HG02870 (cell line): ENCODE results near the gene MCC.

Source experiments
- ATAC-seq: cut with Tn5 transposase; IDR thresholded peaks from one replicate; pipeline ENCODE4 v1.9.1; 2021; ENCODE audit warnings: mild to moderate bottlenecking, moderate library complexity; ENCODE audit not compliant: unreplicated experiment

Gene MCC

DNA sequence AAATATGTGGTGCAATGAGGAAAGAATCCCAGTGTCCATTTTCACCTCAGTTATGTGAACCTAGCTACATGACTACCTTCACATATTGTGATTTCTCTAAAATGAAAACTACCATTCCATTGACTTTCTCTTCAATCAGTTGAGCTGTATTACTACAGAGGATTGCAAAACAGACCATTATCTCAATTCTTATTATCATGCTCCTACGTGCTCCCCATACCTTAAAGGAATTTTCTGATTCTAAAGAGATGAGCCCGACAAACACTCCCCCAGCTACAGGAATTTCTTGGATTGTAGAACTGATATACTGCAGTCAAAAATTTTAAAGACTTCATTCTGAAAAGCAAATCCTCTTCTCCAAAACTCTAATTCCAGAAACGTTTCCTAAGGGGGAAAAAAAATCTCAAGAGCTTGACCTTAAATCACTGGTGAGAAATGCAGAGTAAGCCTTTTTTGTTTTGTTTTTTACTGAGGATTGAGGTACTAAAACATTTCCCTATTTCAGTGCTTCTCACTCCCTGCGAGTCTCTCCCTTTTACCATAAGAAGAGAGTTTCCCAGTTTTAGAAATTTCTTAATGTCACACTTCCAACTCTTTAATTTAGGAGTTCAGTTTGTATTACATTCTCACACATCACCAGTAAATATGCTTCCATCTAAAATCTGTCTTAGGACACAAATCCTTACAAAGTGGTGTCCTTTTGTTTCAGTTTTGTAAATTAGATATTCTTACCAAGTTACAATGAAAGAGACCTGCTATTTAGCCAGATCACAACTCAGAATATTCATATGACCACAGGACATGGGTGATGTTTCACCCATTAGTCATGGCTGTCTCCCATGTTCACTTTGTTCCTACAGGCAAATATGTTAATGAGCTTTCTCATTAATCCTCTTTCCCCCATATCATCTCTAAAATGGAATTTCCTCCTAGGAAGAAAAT, 257.3 kb downstream of the MCC start:
- no peak for ATAC-seq

DNA sequence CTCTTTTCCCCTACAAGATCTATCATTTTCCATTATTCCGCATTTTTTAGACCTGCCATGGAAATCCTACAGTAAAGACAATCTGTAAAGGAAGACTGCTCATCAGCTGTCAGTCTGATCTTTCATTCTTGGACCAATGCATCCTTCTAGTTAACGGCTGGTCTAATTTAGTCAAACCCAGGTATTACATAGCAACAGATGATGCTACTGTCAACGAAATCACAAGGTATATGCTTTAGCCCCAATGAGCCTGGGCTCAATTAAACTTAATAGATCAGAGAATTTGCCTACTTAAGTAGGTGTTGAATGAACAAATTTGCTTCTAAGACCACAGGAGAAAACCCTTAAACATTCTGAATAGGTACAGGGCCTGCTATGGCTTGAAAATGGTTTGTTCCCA, 260.5 kb downstream of the MCC start:
- ATAC-seq = no peak

DNA sequence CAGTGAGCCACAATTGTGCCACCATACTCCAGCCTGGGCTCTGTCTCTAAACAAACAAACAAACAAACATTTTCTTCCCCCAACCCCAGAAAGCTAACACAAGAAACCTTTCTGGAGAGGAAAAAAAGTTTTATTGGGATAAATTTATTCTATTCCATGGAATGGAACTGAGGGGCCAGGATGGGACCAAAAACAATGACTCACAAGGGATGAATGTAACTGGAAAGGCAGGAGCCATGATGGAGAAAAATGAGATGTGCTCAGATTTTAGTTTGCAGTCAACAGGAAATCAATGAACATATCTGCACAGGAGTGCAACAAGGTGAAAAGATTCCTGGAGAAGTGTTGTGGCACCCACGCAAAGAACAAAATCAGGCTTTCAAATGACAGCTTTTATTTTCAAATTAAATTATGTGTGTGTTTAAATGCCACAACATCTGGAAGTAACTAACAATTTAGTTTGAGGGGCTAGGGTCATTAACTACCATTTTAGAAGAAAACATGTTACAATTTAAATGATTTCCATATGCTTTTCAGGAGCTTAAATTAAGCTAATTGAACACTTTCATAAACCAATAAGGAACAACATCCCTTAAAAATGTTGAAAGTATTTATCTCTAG, 262.0 kb downstream of the MCC start:
- ATAC-seq = no peak

DNA sequence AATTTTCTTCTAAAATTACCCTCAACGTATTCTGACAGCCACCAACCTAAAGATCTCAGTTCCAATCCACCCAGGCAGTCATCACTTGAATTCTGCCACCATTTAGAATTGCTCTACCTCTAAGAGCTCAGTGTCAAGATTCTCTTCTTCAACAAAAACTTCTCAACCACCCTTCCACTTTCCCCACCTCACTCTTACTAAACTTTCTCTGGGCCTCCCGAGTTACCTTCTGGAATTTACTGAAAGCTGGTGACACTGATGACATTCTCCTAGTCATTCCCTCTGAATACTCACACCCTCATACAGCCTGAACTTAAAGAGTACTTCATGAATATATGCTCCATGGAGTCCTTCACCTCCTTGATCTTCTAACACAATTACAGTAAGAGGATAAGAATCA, 263.0 kb downstream of the MCC start:
- no peak for ATAC-seq

DNA sequence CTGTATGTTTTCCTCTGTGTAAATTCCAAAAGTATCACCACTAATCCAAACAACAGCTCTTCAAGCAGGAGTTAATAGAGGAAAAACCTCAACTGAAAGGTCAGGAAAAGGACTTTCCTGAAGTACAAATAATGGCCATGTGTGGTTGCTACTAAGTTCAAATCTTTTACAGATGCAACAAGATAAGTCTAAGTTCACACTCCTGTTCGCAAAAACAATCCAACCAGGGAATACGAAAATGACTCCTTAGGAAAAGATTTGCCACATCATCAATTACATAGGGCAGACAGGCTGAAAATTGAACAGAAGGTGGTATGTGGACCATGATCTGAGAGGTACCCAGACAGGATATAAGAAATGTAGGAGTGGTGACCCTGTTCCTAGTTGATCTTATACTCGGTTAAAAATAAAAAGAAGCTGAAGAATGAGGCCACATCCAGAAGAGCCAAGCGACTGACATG, 263.6 kb downstream of the MCC start:
- no peak for ATAC-seq

DNA sequence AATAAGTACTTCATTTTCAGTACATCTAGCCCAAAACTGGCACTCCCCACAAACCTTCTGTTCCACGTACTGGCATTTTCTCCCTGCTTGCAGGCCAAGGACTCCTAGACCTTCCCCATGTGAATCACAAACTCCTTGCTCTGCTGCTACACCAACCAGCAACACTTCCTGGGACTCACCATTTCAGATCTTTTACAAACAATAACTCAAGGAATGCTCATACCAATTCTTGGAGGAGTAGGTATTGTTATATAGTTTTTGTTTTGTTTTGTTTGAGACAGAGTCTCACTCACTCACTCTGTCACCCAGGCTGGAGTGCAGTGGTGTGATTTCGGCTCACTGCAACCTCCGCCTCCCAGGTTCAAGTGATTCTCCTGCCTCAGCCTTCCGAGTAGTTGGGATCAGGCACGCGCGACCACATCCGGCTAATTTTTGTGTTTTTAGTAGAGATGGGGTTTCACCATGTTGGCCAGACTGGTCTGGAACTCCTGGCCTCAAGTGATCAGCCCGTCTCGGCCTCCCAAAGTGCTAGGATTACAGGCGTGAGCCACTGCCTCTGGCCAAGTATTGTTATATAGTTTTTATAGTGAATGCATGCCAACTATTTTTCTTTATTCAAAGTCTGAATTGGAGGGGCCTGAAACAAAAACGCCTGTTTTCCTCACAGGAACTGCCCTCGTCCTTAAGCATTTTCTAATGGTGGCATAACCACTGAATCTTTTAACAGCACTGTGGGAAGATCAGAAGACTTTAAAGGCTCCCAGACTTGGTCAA, 264.2 kb downstream of the MCC start:
- no peak for ATAC-seq

DNA sequence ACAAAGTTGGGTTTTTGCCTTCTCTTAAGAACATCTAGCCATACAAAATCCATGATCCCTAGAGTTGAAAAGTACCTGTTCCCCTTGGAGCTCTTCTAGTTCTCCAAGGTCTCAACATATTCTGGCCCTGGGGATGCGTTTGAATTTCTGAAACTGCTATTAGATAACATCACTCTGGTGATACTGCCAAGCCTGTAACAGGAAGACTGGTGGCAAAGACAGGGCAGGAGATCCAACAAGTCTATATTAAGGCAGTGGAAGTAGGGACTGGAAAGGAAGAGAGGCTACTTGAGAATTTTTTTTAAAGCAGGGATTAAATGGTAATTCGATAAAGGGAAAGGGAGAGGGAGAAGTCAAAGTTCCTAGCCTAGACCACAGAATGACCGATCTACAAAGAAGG, 264.9 kb downstream of the MCC start:
- no peak for ATAC-seq

DNA sequence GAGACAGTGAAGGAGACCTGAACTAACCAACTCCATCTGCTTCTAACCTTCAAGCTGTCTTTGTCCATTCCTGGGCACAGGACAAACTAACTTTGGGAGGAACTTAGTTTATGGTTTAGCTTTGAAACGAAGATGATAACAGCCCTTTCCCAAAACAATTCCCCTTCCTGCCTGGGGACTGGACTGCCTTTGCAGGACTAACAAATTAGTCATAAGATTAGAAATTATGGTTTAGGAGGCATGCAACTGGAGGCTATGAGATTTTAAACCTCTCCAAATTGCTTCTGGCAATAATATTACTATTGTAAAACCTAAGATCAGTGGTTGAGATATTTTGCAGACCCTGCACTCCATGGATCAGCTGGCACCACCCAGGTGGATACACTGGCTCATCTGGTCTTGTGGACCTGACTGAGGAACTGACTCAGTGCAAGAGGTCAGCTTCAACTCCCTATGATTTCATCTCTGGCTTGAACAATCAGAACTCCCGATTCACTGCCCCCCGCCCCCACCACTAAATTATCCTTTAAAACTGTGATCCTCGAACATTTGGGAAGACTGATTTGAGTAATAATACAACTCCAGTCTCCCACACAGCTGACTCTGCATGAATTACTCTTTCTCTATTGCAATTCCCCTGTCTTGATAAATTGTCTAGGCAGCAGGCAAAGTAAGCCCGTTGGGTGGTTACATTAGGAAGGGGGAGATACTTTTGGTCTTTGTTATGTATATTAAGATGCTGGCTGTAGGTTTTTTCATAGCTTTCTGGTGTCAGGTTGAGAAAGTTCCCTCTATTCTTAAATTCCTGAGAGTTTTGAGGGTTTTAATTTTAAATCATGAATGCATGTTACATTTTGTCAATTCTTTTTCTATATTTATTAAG, 266.7 kb downstream of the MCC start:
- ATAC-seq = no peak

DNA sequence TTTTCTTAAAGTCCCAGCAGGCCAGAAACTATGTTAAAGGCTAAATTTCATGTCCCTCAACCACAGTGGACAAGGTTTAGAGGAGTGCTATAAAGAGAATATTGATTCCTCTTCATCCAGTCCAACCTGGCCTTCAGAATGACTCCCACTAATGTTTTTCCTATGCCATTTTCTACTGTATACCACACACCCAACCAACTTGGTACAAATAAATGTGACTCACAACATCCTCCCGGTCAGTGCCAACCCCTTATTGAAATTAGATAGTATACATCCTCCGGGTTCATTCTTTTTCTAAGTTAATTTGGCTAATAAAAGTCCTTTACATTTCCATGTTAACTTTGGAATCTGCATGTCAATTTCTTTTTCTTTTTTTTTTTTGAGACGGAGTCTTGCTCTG, 268.6 kb downstream of the MCC start:
- ATAC-seq = no peak

DNA sequence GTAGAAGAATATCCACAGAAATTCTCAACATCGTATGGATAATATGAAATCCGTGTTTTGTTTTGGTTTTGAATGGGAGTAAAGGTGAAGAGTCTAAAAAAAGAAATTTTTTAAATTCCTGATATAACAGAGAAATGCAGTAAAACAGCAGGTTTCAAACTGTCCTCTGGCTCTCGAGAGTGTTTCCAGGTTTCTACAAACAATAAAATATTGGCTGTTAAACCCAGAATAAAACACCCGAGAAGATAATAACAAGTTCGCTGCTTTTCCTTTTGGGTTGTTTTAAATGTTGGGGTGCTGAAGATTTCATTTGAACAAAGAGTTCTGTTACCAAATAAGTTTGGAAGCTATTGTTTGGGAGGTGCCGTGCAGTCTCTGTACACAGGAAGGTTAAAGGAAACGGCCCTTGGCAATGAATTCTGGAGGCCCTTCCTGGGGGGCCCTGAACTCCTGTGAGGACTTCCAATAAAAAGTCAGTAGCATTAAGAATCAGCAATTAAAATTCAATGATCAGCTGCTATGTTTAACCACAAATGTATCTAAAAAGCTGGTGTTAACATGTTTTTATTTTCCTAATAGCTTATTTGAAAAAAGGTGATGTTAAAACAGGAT, 269.2 kb downstream of the MCC start:
- ATAC-seq = no peak

DNA sequence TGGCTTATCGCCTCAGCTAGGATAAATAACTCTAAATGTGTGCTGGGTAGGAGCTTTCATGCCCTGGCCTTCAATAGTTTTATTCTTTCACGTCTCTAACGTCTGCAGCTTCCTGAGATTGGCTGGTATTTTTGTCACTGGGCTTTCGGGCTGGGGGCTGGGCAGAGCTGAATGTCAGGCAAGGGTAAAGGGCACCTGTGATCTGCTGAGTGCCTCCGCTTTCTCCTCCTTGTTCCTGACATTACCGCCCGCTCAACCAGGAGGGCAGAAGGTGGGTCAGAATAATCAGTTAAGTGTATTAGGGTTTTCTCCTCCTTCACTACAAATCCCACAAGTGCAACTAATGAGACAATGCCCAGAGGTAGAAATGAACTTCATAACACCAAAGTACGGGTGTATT, 270.1 kb downstream of the MCC start:
- no peak for ATAC-seq

DNA sequence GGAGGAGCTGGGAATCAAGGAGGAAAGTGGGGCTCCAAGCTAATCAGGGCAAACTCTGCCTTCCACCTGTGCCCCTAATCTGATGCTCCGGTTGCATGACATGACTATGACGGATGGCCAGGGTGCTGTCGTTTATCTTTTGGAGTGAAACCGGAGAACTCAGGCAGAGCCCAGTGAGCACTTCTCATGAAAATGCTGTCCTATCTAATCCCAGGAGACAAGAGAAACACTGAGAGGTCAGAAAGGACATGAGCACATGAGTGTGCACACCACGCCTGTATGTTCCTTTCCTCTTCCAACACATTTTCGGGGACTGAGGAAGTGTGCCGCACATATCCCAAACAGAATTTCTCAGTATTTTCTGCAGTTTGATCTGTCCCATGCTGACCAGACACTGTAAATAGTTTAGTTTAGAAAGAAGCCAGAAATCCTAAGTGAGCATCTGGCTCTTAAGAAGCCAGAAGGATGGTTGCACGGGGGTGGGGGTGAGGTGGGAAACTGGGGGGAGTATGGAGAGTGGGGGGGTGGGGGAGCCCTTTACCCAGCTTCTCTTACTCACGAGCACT, 270.6 kb downstream of the MCC start:
- no peak for ATAC-seq

DNA sequence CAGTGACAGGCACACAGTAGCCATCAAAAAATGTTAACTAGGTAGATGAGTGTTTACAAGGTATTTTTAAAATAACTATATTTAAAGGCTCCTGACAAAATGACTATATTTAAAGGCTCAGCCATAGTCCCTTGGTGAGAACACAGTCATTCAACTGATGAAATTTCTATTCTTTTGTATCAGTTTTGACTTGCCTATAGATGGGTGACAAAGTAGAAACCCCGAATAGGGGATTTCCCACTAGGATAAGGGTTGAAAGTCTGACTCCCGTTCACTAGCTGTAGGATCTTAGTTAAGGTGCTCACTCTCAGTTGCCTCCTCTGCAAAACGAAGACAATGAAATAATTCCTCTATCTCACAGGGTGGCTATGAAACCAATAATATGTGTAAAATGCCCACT, 271.7 kb downstream of the MCC start:
- no peak for ATAC-seq

DNA sequence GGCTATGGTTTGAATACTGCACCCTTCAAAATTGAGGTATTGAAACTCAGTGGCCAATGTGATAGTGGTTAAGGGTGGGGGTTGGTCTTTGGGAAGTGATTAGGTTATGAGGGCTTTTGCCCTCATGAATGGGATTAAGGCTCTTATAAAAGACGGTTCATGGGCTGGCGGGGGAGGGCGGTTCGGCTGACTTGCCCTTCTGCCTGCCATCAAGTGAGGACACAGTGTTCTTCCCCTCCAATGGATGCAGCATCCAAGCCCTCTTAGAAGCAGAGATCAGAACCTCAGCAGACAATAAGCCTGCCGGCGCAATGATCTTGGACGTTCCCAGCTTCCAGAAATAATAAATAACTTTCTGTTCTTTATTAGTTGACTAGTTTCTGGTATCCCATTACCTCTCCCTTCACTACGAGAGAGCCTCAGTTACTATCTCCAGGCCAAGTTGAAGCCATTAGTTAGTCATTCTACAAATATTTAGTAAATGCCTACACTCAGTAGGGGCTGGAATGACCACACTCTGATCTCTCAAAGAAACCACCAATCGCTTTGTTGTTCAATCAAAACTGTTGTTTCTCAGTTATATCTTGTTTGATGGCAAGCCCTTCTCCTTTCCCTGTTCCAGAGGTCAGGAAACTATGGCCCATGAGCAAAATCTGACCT, 272.7 kb downstream of the MCC start:
- no peak for ATAC-seq

DNA sequence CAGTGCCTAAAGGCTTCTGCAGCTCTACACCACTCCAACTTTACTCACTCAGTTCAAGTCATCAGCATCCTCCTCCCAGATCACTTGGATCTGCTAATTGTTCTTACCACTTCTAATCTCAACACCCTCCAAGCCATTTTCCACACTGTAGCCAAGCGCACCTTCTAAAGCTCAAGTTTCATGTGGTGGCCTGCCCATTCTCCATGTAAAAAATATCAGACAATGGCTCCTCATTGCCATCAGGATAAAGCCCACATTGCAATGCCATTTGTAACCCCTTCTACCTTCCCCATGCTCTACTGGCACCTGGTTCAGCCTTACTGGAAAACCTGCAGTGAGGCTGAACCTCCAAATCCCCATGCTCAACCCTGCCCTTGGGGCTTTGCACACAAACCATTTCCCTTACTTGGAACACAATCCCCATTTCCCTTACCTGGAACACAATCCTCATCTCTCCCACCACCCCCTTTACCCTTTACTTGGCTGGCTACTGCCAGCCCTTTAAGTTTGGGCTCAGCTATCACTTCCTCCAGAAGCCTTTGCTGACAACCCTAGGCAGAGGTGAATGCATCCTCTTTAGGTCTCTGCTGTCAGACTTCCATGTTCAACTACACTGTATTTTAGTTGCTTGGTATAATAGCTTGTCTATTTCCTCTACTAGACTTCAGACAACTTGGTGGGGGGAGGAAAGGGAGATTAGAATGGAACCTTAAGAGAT, 273.5 kb downstream of the MCC start:
- no peak for ATAC-seq

DNA sequence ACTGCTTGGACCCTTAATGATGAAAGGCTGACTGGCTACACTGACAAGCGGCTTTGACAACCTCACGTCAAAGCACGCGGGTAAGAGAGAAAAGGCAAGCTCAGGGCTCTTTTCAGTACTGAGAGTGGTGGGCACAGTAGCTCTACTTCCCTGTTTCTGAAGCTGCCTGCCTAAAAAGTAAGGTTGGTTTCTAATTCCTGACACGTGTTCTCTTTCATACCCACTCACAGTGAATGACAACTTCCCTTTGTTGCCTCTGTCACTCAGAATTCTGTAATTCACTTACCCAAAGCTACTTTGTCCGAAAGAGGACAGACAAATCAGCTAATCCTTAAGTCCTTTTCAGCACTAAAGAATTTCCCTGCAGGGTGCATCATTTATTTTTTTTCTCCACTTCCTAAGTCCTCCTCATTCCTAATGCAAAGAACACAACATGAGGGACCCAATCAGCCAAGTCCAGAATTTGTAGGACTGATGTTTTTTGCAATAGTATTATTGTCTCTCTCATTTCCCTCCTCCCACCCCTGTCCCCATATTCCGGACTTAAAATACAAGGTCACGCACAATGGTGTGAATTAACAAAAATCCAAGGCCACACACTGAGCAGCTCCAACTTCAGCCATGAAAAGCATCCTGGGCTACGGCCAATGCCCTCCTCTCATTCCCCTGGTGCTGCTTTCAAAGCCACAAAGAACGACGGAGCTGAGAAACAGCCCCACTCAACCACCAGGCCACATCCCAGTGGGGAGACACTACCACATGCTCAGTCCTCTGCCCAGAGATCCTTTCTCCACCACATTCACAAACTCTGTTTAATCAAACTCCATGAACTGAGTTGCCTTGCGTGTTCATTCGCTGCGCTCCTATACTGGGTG, 274.5 kb downstream of the MCC start:
- no peak for ATAC-seq

DNA sequence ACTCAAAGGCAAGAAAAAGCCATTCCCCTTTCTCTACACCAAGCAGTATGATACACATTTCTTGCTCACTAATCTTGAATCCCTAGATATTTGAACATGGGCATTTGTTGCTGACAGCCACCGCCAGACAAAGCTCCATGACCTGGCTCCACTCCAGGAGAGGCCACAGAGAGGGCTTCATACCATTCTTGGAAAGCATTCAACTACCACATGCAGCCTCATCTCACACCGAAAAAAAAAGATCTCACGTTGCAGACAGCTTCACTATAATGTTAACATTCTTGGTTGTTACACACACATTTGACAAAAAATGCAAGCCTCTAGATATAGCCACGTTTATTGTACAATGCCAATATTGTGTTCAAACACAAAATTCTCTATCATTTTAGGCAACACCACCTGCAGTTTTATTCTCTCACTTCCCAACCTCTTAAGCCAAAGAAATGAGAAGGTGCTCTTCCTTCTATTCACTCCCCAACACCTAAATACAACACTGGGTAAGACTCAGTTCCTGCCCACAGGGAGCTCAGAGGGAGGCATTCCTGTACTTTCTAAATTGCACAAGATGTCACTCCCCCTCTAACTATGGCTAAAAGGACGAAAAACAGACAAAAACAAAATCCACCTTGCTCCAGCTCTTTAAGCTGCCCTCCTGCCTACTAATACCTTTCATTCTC, 275.9 kb downstream of the MCC start:
- ATAC-seq = no peak
